GM18502 (cell line): ENCODE results near the gene SMYD3.

Source experiments
- ATAC-seq: cut with Tn5 transposase; IDR thresholded peaks from one replicate; pipeline ENCODE4 v1.9.1; 2021; ENCODE audit warnings: mild to moderate bottlenecking; ENCODE audit not compliant: unreplicated experiment, poor library complexity

SMYD3 gene

DNA sequence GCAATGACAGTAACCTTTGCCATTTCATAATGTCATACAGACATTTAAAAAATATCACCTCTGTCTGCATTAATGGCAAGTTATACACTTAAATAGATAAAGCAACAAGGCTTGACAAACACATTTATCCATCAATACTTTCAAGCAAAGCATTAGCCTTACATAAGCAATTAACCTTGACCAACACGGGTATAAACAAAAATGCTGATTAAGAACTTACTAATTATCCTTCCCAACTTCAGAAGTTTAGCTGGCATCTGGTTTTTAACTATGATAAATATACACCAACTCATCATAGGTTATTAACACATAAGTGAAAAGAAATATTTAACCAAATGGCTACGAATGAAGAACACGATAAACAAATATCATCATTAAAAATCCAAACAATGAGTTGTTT is 188.5 kb downstream of the SMYD3 start:
- no peak for ATAC-seq

DNA sequence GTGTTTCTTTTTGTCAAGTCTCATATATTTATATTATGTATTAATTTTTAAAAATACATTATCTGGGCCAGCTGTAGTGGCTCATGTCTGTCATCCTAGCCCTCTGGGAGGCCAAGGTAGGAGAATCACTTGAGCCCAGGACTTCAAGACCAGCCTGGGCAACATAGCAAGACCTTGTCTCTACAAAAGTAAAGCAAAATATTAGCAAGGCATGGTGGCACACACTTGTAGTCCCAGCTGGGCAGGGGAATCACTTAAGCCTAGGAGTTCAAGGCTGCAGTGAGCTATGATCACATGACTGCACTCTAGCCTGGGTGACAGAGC is 189.1 kb downstream of the SMYD3 start:
- ATAC-seq, result no peak

DNA sequence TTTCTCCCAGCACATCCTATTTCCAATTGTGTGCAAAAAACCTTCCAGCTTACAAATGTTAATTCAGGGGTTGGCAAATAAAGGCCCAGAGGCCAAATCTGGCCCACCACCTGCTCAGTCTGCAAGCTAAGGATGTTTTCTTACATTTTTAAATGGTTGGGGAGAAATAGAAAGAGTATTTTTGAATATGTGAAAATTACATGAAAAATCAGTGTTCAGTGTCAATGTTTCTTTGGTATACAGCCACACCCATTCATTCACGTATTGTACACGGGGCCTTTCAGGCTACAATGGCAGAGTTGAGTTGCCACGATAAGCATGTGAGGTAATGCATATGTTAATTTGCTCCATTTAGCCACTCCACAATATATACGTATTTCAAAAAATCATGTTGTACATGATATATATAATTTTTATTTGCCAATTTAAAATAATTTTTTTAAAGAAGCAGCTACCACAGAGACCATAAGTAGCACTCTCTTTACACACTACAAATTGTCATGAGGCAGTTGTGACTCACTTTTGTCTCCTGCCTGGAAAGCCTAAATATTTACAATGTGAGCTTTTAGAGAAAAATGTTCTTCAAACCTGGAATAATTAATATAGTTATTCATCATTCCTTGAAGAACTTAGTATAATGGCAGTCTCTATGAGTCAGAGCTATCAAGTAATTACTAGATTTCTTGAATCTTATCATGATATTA is 189.6 kb downstream of the SMYD3 start:
- ATAC-seq, result no peak

DNA sequence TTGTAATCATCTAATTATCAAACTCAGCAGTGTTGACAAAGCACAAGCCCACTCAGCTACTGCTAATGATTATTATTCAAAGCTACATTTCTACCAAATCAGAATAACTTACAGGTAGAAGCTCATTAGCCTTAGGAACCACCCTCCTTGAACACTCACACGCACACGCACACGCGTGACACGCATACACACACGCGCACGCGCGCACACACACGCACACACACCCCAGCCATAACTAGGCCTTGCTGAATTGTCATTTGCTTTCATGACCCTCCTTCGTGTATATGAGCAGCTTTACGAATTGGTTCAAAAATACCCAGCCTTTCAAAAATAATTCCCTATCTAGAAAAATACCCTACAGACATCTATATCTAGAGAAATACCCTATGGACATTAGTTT is 195.6 kb downstream of the SMYD3 start:
- no peak for ATAC-seq

DNA sequence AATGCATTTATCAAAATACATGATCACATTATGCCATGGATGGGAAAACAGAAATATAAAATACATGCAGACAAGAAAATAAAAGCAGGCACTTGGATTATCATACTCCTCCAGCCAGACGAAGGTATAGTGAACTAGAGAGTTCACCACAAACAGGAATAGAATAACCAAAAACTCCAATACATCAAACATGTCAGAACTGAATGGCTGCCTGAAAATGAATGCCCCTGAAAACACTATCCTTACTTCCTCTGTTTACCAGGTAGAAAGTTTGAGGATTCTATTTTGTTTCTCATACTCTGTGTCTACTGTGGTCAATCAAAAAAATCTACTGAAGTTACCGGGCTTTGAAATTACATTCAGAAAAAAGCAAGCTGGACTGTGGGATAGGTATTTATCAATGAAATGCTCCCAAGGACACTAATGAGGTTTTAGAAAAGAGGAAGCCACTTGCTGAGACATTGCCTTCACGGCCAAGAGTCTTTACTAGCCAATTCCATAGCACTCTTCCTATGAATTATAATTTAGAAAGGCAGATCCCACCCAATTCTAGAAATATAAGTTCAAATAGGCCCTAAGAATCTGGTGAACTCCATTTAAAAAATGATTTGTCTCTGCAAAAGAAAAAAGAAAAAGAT is 197.7 kb downstream of the SMYD3 start:
- no peak for ATAC-seq

DNA sequence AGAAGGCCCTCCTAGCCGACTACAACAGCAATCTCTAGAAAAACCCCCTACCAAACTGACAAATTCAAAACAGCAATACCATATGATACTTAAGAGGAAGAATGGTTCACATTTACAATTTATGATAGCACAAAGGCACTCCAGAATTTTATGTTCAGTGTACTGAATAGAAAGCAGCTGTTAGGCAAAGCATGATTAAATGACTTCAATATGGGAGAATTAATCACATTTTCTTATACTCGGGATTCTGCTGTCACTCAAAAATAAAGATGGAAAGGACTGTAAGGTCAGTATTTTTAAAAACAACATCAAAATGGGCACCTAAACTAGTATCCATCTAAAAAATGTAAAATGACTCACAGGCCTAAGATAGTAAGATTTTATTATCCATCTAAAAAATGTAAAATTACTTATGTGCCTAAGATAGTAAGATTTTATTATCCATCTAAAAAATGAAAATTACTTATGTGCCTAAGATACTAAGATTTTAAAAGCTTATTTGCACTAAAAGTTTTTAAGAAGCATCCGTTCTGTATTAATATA is 198.5 kb downstream of the SMYD3 start:
- ATAC-seq, result no peak

DNA sequence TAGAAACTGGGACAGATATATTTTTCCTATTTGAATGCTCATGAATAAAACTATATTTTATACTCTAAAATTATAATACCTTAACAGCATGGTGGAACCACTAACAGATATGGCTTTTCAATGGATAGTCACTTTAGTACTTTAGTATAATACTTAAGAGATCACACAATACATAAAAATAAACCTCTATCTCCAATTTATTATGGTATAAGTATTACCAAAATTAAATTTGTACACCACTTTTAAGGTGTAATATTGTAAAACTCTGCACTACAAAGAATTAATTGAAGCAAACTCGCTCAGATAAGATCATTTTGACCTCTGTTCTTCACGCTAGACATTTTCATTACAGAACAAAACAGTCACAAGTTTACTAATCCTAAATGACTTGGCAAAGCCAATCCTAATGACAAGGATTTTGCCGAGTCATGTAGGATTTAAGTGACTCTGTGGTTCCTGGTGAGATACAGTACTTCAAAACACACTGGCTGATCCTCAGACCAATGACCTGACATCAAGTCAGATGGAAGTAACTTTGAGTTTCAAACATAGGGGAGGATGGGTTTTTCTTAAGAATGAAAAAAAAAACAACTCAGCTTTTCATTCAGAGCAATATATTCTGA is 200.6 kb downstream of the SMYD3 start:
- no peak for ATAC-seq

DNA sequence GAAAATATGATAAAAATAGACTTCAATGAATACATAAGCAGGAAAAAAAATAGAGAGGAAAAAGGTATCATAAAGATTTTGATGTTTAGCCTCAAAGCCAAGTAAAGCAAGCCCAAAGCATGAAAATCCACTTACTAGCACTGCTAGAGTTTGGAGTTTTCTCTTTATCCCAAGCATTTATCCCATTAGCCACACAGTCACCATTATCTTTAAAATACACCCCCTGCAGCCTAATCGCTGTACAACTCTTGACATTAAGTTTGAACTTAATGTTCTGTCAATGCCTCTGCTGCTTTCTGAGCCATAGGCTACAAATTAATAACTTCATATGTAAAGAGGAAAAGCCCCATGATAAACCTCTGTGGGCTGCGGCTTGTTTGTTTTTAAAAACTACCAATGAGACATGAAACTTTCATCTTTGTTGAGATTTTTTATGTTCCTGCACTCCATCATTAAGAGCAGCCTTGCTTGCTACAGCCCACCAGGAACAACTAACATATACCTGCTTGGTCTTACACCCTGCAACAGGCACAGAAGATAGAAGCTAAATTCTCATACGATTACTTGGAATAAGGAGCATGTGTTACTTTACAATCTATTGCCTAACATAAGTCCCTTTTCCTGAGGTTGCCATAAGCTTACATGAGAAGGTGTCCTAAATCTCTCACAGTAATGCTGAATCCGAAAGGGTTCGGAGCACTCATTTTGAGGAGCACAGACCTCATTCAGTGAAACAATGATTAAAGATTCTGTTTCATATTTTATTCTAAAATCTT is 202.4 kb downstream of the SMYD3 start:
- no peak for ATAC-seq

DNA sequence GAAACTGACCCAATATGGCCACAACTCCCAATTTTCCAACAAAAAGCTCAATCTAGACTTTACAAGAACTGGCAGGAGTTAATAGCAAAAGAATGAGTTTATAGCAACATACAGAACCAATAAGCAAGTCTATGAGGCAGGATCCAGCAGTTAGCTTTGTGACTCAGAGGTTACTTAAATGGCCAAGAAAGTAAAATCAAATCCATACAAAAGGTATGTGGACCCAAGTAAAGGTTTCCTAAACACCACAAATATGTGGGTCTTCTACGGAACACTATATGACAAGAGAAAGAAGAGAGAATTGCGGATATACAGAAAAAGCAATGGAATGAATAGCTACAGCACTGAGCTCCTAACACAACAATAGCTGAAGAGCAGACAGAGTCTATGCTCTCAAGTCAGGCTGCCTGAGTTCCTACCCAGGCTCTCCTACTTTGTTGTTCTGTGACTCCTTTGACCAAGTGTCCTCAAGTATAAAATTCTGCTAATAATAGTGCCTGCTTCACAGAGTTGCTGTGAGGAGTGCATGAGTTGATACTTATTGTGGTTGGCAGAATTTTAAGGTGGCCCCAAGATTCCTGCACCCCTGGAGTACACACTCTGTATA is 204.3 kb downstream of the SMYD3 start:
- ATAC-seq, result no peak

DNA sequence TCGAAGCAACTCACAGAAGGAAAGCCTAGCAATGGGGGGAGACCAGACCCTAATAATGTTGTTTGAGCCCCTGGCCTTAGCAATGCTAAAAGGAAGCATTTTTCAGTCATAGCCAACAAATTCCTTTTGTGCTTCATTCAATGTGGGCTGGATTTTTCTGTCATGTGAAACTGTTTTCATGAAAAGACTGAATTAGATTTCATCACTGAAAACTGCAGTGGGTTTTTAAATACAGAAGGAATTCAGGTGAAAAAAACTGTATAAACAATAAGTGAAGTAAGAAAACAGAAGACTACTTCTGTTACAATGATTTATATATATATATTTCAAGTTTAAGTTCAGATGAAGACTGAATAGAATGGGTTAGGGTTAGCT is 204.8 kb downstream of the SMYD3 start:
- ATAC-seq, result no peak

DNA sequence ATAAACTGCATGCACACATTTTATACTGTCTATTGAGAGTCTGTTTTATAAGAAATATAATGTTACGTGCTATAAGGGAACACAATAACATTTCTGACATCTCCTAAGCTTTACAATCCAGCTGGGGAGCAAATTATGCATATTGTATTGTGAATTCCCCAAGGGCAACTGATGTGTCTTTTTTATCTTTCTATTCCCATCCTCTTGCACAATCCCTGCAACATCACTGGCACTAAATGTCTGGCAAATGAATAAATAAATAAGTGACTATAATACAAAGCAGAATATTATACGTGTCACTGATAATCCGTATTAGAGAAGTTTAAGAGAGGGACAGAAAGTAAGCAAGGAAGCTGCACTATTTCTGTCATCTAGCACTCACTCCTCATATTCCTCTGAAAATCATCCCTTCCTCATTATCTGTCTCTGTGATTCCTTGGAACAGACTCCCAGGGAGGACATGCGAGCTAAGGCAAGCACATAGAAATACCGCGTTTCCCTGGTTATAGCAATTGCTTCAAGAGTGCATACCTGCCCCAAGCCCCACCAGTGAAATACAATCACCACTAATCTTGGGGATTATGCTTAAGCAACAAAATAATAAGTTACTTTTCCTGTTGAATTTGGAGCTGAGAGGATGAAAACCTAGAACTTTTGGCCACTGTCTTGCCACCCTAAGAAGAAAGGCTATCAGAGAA is 205.4 kb downstream of the SMYD3 start:
- ATAC-seq, result no peak

DNA sequence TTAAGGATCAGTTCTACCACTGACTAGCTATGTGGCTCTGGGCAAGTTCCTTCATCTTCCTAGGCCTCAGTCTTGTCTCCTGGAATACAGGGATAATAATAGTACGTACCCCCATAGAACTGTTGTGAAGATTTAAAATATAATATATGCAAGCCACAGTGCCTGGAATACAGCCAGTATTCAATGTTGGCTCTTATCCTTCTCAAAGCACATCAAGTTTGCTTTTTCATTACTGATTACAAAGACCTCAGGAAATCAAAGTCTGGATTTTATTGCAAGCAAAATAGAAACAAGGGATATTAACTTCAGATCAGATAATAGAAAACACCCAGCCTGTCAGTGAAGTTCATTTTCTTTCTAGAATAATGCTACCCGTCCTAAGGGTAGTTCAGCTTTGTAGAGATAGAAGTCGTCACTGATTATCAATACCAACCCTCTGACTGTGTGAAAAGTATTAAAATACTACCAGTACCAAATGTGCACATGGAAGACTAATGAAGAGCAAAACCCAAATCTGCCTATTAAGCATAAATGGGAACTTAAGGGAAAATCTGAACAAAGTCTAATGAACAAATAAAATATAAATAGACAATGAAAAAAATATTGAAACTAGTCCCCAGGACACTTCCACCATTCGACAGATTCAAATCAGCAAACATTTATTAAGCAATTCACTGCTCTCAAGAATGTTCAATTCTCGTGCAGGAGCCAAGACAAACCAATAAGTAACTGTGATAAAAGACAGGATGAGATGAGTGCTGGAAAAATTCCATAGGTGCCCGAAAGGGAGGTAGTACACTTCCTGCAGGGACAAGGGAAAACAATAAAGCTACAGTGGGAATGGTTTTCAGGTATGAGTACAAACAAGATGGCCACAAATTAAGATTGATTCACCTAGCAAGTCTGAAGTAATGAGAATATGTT is 206.2 kb downstream of the SMYD3 start:
- ATAC-seq, result no peak

DNA sequence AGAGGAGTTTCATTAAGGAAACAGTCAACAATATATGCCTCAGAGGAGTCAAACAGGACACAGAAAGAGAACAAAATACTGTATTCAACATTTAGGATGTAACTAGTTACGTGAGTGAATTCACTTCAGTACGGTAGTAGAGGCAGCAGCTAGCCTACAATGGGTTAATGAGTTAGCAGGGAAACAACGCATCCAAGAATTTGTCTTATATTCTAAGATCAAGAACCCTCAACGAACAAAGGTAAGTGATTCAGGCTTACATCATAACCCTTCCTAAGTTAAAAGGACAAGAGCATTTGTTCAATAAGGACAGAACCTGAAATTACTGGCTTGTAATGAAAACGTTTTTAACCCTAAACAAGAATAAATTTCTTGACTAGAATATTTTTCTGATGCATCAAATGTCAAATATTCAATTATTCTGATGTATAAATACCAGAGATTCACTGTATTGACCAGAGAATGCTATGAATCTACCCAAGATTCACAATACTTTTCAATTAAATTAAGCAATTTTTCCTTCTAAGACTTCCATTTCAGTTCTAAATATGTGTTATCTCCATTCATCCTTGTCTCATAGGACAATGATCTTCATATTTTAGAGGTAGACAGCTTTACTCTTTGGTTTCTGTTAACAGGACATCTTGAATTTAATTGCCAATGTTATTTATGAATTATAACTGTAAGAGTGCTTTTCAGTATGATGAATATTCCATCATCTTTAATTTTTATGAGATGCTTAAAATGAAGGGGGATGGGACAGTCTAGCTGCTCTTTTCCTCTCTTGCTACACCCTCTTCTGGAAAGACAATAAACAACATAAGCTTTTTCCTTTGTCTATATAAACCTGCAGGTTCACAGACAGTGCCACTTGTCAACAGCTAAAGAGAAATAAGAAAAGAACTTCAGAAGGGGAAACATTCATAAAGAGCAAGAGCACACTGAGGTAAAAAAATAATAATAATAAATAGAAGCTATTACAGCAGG is 209.5 kb downstream of the SMYD3 start:
- no peak for ATAC-seq

DNA sequence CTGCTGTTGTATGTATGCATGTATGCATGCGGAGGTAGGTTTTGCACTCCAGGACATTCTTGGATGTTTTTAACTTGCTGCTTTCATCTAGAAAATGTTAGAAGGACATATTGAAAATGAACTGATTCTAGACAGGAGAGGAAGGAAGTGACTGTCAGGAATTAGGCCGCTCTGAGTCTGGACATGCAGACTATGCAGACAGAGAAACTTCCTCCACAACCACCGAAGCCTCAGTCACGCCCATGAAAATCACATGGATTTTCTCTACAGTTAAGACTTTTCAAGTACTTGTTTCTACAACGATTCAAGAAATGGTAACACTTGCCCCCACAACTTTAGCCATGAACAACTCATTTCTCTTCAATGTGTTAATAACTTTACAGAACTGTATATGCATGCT is 211.1 kb downstream of the SMYD3 start:
- ATAC-seq, result no peak

DNA sequence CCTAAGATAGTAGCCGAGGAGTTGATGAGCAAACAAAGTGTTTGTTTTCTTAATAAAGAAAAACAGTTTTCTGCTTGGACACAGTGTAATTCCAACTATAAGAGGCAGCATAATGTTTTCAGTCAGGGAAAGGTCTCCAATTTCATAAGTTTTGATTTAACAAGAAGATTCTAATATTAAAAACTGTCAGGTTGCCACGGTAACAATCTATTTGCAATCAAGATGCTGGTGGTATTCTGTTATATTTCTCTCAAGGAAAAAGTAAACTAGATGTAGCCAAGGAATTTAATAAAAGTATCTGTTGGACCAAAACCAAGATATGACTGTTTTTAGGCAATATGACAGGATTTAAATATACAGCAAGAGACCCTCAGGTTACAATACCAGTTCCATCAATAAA is 211.7 kb downstream of the SMYD3 start:
- ATAC-seq, result no peak

DNA sequence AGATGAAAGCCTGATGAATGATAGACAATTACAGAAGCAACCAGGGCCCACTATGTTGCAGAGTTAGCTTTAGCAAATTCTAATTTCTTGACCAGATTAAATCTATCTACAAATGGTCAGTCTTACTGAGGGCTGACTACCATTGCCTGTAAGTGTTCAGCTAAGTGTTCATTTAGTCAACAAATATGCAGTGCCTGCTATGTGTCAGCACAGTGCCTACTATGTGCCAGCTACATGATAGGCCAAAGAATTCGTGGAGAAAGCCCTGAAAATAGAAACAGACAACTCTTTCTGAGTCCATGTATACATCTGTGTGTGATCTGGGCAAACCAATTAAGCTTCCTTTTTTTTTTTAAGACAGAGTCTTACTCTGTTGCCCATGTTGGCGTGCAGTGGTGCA is 212.8 kb downstream of the SMYD3 start:
- ATAC-seq, result no peak

DNA sequence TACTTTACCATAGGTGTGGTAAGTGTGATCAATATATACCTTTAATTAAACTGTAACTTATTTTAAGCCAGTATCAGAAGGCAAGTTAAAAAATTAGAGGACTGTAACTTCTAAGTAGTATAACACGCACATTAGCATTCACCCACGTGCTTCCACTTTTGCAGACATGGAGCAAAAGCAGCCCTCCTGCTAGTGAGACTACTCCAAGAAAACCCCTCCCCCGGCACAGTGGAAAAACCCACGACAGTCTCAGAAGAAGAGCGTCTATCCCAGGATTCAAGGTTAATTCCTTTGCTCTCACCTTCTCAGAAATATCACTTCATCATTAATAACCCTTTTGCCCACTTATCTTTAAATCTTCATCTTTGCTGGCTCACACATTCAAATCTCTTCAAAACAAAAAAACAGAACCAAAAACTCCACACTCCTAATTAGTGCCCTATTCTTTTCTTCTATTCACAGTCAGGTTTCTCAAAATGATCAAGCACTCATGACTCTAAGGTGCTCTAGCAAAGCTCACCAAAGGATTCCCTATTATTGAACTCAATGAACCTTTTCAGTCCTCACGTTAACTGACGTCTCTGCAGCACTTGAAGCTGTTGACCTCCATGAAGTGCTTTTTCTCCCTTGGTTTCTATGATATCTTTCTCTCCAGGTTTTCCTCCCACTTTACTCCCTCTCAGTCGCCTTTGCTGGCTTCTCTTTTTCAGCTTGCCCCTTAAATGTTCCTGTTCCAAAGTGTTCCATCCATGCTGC is 213.5 kb downstream of the SMYD3 start:
- ATAC-seq, result no peak
